Stimulated activated CD8-positive, alpha-beta memory T cell treated with anti-CD3 and anti-CD28 coated beads, Interleukin-15, amount 100 ng/mL, for 1 hour (primary cell): ENCODE data around the gene PHLDA2.

Experiments used
- DNase-seq: peaks from one replicate; pipeline ENCODE4 v3.0.0-alpha.2; 2020; ENCODE audit warnings: low read depth

Gene PHLDA2

GRCh38 chr11:2881981-2882375 is 47.2 kb downstream of the PHLDA2 start:
- no peak for DNase-seq

GRCh38 chr11:2881076-2881980 is 47.9 kb downstream of the PHLDA2 start:
- no peak for DNase-seq

GRCh38 chr11:2880646-2881045 is 48.6 kb downstream of the PHLDA2 start:
- no peak for DNase-seq

- DNase-seq, result no peak
These were observed 50.4 kb downstream of the PHLDA2 start for GRCh38 chr11:2878782-2879181.
